Measurements from ENCODE around the gene SPATA17. TPM values are rescaled to one million over a fixed set of nuclear protein-coding genes. Genes with fewer than 3 reads are reported as not detected.

Gene SPATA17
- polyA plus RNA-seq, 1 donor (not counting 4 experiments of a cell fraction or from before 2014, with no cell fraction given) = 1.8 TPM

DNA sequence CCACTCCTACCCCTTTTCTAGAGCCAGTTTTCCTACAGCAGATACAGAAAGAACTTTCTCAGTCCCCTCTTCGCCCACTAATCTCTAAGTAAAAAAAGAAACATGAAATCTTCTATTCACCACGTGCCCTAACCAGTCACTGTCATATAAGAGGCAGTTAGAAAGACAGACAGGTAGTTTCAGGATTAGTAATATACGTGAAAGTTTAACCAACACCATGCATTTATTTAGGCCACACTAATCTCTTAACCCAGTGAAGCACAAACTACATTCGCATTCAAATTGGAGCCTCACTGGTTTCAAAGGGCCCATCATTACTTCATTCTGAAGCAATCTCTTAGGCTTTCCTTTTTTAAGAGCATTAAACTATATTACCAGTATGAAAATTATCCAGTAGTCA lies 10.3 kb upstream of the SPATA17 start:
- H4K20me1 ChIP-seq (ENCODE audit: control insufficient read depth, extremely low read depth, insufficient read depth, low read length) = no peaks in the 10 kb centered on the region
- H3K4me2 ChIP-seq (ENCODE audit: control insufficient read depth, extremely low read depth, insufficient read depth, low read depth, low read length) = no peak overlapping the region
- dilution Hi-C loops (cut with MboI; ENCODE audit: extremely low pct_ligation_motif_present, low sequenced_read_pairs) = no loop called here
- FAIRE-seq = no peak
- no peak overlapping the region for H3K4me3 ChIP-seq (ENCODE audit: control insufficient read depth in 2 of 3, extremely low read depth in 1 of 3, insufficient read depth in 2 of 3, low read depth in 1 of 3, low read length in 3 of 3)
- H3K9me1 ChIP-seq (ENCODE audit: control insufficient read depth, extremely low read depth, insufficient read depth, low read length) = no peaks in the 10 kb centered on the region
- TF ChIP-seq, protein P1, sequence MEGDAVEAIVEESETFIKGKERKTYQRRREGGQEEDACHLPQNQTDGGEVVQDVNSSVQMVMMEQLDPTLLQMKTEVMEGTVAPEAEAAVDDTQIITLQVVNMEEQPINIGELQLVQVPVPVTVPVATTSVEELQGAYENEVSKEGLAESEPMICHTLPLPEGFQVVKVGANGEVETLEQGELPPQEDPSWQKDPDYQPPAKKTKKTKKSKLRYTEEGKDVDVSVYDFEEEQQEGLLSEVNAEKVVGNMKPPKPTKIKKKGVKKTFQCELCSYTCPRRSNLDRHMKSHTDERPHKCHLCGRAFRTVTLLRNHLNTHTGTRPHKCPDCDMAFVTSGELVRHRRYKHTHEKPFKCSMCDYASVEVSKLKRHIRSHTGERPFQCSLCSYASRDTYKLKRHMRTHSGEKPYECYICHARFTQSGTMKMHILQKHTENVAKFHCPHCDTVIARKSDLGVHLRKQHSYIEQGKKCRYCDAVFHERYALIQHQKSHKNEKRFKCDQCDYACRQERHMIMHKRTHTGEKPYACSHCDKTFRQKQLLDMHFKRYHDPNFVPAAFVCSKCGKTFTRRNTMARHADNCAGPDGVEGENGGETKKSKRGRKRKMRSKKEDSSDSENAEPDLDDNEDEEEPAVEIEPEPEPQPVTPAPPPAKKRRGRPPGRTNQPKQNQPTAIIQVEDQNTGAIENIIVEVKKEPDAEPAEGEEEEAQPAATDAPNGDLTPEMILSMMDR (optimal IDR thresholded peaks at IDR 0.05 in 1 of 3, IDR thresholded peaks at IDR 0.05 in 1 of 3, conservative IDR thresholded peaks at IDR 0.05 in 1 of 3; ENCODE audit: extremely low read depth in 1 of 3, insufficient read depth in 2 of 3, low read length in 3 of 3) = no peak
- no peak for TF ChIP-seq EZH2 (IDR thresholded peaks at IDR 0.05; ENCODE audit: low read length)
- H3K4me1 ChIP-seq (ENCODE audit: control insufficient read depth, extremely low read depth, insufficient read depth, low read length) = no peaks in the 10 kb centered on the region
- no peaks in the 10 kb centered on the region for H3K27me3 ChIP-seq (ENCODE audit: control insufficient read depth, extremely low read depth, insufficient read depth, low read length)
- H3K36me3 ChIP-seq (ENCODE audit: control insufficient read depth in 2 of 2, extremely low read depth in 1 of 2, insufficient read depth in 2 of 2, low read length in 2 of 2) = peaks cover 2 to 3% of the 10 kb centered on the region in 2 experiments
- no peak overlapping the region for H3K9ac ChIP-seq (ENCODE audit: control insufficient read depth, extremely low read depth, insufficient read depth, low read length)
- no peaks in the 10 kb centered on the region for H3K9me3 ChIP-seq (ENCODE audit: control insufficient read depth, low read depth, low read length)
- peaks cover 65% of the 10 kb centered on the region for H3K79me2 ChIP-seq (ENCODE audit: control insufficient read depth, insufficient read depth, low read length)
- no peak overlapping the region for H2AFZ ChIP-seq (ENCODE audit: control insufficient read depth, low read length)
- DNase-seq (ENCODE audit: low read depth, low spot score) = no peak
- H3K27ac ChIP-seq (ENCODE audit: control insufficient read depth, insufficient read depth, low read length) = no peak overlapping the region

DNA sequence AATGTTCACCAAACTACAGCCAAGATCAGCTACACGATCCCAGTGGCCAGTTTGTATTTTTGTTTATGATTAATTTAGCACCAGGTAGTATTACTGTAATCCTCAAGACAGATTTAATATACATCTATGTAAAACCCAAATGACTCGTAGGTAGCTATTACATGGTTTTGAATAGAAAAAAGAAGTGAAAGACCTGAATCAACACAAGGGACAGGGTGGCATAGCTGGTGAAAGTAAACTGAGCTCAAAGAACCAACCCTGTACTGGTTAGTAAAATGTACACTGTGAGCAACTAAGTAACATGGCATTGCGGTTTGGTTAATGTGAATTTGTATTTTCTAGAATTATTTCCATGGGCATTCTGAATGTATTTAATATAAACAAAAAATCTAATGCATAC lies 9.1 kb upstream of the SPATA17 start:
- no peaks in the 10 kb centered on the region for H3K9me1 ChIP-seq (ENCODE audit: control insufficient read depth, extremely low read depth, insufficient read depth, low read length)
- DNase-seq (ENCODE audit: low read depth, low spot score) (no peak), FAIRE-seq (no peak)
- no peaks in the 10 kb centered on the region for H3K9me3 ChIP-seq (ENCODE audit: control insufficient read depth, low read depth, low read length)
- H3K4me1 ChIP-seq (ENCODE audit: control insufficient read depth, extremely low read depth, insufficient read depth, low read length) = no peaks in the 10 kb centered on the region
- H3K36me3 ChIP-seq (ENCODE audit: control insufficient read depth in 2 of 2, extremely low read depth in 1 of 2, insufficient read depth in 2 of 2, low read length in 2 of 2) = peaks cover 2 to 3% of the 10 kb centered on the region in 2 experiments
- no peak overlapping the region for H3K9ac ChIP-seq (ENCODE audit: control insufficient read depth, extremely low read depth, insufficient read depth, low read length)
- no peaks in the 10 kb centered on the region for H4K20me1 ChIP-seq (ENCODE audit: control insufficient read depth, extremely low read depth, insufficient read depth, low read length)
- no peak overlapping the region for H3K27ac ChIP-seq (ENCODE audit: control insufficient read depth, insufficient read depth, low read length)
- TF ChIP-seq, protein P1 (optimal IDR thresholded peaks at IDR 0.05 in 1 of 3, IDR thresholded peaks at IDR 0.05 in 1 of 3, conservative IDR thresholded peaks at IDR 0.05 in 1 of 3; ENCODE audit: extremely low read depth in 1 of 3, insufficient read depth in 2 of 3, low read length in 3 of 3) = no peak
- TF ChIP-seq EZH2 (IDR thresholded peaks at IDR 0.05; ENCODE audit: low read length) = no peak
- dilution Hi-C loops (cut with MboI; ENCODE audit: extremely low pct_ligation_motif_present, low sequenced_read_pairs) = no loop called here
- H3K79me2 ChIP-seq (ENCODE audit: control insufficient read depth, insufficient read depth, low read length) = peaks cover 72% of the 10 kb centered on the region
- H2AFZ ChIP-seq (ENCODE audit: control insufficient read depth, low read length) = no peak overlapping the region
- H3K4me2 ChIP-seq (ENCODE audit: control insufficient read depth, extremely low read depth, insufficient read depth, low read depth, low read length) = no peak overlapping the region
- H3K4me3 ChIP-seq (ENCODE audit: control insufficient read depth in 2 of 3, extremely low read depth in 1 of 3, insufficient read depth in 2 of 3, low read depth in 1 of 3, low read length in 3 of 3) = no peak overlapping the region
- H3K27me3 ChIP-seq (ENCODE audit: control insufficient read depth, extremely low read depth, insufficient read depth, low read length) = no peaks in the 10 kb centered on the region
